H1 (cell line): ENCODE results near the gene SPACA9.

Experiments
- EP300 ChIP-seq, 2 experiments: IDR thresholded peaks; 1 replicate in 1 of 2; 2 replicates in 1 of 2; pipeline ENCODE4 v1.6.1; 2011 to 2012; ENCODE audit warnings: low read depth in 2 of 2, low read length in 2 of 2, mild to moderate bottlenecking in 2 of 2, borderline replicate concordance in 1 of 2, inconsistent platforms in 1 of 2, moderate library complexity in 1 of 2
- FOSL1 ChIP-seq: IDR thresholded peaks from 2 replicates; pipeline ENCODE4 v1.6.1; 2011; ENCODE audit warnings: mild to moderate bottlenecking, low read depth, low read length, moderate library complexity; ENCODE audit not compliant: insufficient read depth
- GABPA ChIP-seq: IDR thresholded peaks from 2 replicates; pipeline ENCODE4 v1.6.1; 2011; ENCODE audit warnings: mild to moderate bottlenecking, low read length, moderate library complexity, borderline replicate concordance; ENCODE audit not compliant: insufficient read depth
- POLR2A ChIP-seq, 2 experiments: IDR thresholded peaks; 1 replicate in 1 of 2; 2 replicates in 1 of 2; pipeline ENCODE4 v1.6.1; 2011; ENCODE audit warnings: low read depth in 2 of 2, low read length in 2 of 2, mild to moderate bottlenecking in 2 of 2; ENCODE audit errors: control extremely low read depth in 1 of 2
- RFX5 ChIP-seq: IDR thresholded peaks from 2 replicates; pipeline ENCODE4 v1.6.1; 2011; ENCODE audit warnings: low read depth, low read length, improper control_type of control experiment, borderline replicate concordance
- RXRA ChIP-seq: IDR thresholded peaks from 2 replicates; pipeline ENCODE4 v1.6.1; 2011; ENCODE audit warnings: low read depth, mild to moderate bottlenecking, low read length, moderate library complexity; ENCODE audit not compliant: insufficient read depth
- SIN3A ChIP-seq, 2 experiments: IDR thresholded peaks in 1 of 2; conservative IDR thresholded peaks in 1 of 2; 2 replicates each; pipeline ENCODE4 v1.6.1; 2011 to 2012; ENCODE audit warnings: low read length in 2 of 2, improper control_type of control experiment in 1 of 2, low read depth in 1 of 2, mild to moderate bottlenecking in 1 of 2
- USF2 ChIP-seq: IDR thresholded peaks from 2 replicates; pipeline ENCODE4 v1.6.1; 2011; ENCODE audit warnings: low read length, improper control_type of control experiment
- YY1 ChIP-seq: IDR thresholded peaks from 2 replicates; pipeline ENCODE4 v1.6.1; 2011; ENCODE audit warnings: low read depth, mild to moderate bottlenecking, low read length
- TF ChIP-seq, protein P1 (sequence below), 3 experiments: IDR thresholded peaks; 1 replicate in 2 of 3; 2 replicates in 1 of 3; pipeline versions ENCODE4 v1.5.1 to v1.6.1; 2011; ENCODE audit warnings: low read length in 3 of 3, mild to moderate bottlenecking in 3 of 3, inconsistent platforms in 2 of 3, low read depth in 1 of 3, moderate library complexity in 1 of 3; ENCODE audit not compliant: insufficient read depth in 1 of 3; ENCODE audit errors: control extremely low read depth in 1 of 3
- TF ChIP-seq, protein P2 (sequence below): IDR thresholded peaks from 2 replicates; pipeline ENCODE4 v1.6.1; 2012; ENCODE audit warnings: inconsistent platforms

GRCh38 chr9:132880324-132880661, 1.6 kb downstream of the SPACA9 start:
- TF ChIP-seq USF2: no peak
- TF ChIP-seq FOSL1: no peak
- no peak for TF ChIP-seq YY1
- TF ChIP-seq, protein P1, sequence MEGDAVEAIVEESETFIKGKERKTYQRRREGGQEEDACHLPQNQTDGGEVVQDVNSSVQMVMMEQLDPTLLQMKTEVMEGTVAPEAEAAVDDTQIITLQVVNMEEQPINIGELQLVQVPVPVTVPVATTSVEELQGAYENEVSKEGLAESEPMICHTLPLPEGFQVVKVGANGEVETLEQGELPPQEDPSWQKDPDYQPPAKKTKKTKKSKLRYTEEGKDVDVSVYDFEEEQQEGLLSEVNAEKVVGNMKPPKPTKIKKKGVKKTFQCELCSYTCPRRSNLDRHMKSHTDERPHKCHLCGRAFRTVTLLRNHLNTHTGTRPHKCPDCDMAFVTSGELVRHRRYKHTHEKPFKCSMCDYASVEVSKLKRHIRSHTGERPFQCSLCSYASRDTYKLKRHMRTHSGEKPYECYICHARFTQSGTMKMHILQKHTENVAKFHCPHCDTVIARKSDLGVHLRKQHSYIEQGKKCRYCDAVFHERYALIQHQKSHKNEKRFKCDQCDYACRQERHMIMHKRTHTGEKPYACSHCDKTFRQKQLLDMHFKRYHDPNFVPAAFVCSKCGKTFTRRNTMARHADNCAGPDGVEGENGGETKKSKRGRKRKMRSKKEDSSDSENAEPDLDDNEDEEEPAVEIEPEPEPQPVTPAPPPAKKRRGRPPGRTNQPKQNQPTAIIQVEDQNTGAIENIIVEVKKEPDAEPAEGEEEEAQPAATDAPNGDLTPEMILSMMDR (IDR thresholded peaks at IDR 0.05; ENCODE audit: control extremely low read depth in 1 of 3, insufficient read depth in 1 of 3, low read depth in 1 of 3, low read length in 3 of 3): no peak
- no peak for TF ChIP-seq EP300 (IDR thresholded peaks at IDR 0.05; ENCODE audit: borderline replicate concordance in 1 of 2, low read depth in 2 of 2, low read length in 2 of 2)
- no peak for TF ChIP-seq RFX5
- TF ChIP-seq SIN3A (conservative IDR thresholded peaks at IDR 0.05 in 1 of 2, IDR thresholded peaks at IDR 0.05 in 1 of 2; ENCODE audit: low read depth in 1 of 2, low read length in 2 of 2): no peak
- TF ChIP-seq, protein P2, sequence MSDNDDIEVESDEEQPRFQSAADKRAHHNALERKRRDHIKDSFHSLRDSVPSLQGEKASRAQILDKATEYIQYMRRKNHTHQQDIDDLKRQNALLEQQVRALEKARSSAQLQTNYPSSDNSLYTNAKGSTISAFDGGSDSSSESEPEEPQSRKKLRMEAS: no peak
- no peak for TF ChIP-seq GABPA
- no peak for TF ChIP-seq POLR2A (IDR thresholded peaks at IDR 0.05; ENCODE audit: control extremely low read depth in 1 of 2, low read depth in 2 of 2, low read length in 2 of 2)
- no peak for TF ChIP-seq RXRA
